WTC11 (cell line): ENCODE results near the gene SEMG2. TPM values are rescaled to one million over a fixed set of nuclear protein-coding genes. Genes with fewer than 3 reads are reported as not detected.

Experiments
- ATAC-seq: fragments of 200-7000 bp; cut with Tn5 transposase; 2 replicates; pipeline ENCODE4 v1.10.0; 2021; ENCODE audit warnings: mild to moderate bottlenecking, moderate library complexity
- CTCF ChIA-PET: fragments of 300-600 bp; sonication (Branson Sonifier 250); formaldehyde crosslinking; loops from one replicate; lab custom pipeline; 2021; ENCODE audit warnings: antibody characterized with exemption; lab: Charles Lee
- POLR2A ChIA-PET: fragments of 350-600 bp; sonication (Branson Sonifier 250); formaldehyde crosslinking; loops from one replicate; lab custom pipeline; 2021; ENCODE audit warnings: antibody characterized with exemption; lab: Charles Lee
- DNase-seq: peaks from one replicate; pipeline ENCODE4 v3.0.0; 2021; ENCODE audit warnings: low spot score
- H3K27ac Mint-ChIP-seq: 2 replicates; pipeline ENCODE4 v1.8.0; 2021; ENCODE audit warnings: mixed read lengths
- H3K27me3 Mint-ChIP-seq: 2 replicates; pipeline ENCODE4 v1.8.0; 2021; ENCODE audit warnings: low read depth, mild to moderate bottlenecking, moderate library complexity, mixed read lengths
- H3K36me3 Mint-ChIP-seq: 2 replicates; pipeline ENCODE4 v1.8.0; 2021; ENCODE audit warnings: mixed read lengths
- H3K4me1 Mint-ChIP-seq: 2 replicates; pipeline ENCODE4 v1.8.0; 2022; ENCODE audit warnings: mixed read lengths
- H3K4me3 Mint-ChIP-seq: 2 replicates; pipeline ENCODE4 v1.8.0; 2021; ENCODE audit warnings: mild to moderate bottlenecking, moderate library complexity, mixed read lengths
- H3K9me3 Mint-ChIP-seq: 2 replicates; pipeline ENCODE4 v1.8.0; 2021; ENCODE audit warnings: mixed read lengths
- CREB1 ChIP-seq: sonication (generic); formaldehyde crosslinking; IDR thresholded peaks from 2 replicates; pipeline ENCODE4 v1.8.0; 2023; ENCODE audit warnings: mild to moderate bottlenecking, missing genetic modification reagents
- E2F1 ChIP-seq: sonication (generic); formaldehyde crosslinking; IDR thresholded peaks from 2 replicates; pipeline ENCODE4 v1.8.0; 2022; ENCODE audit warnings: mild to moderate bottlenecking, missing genetic modification reagents
- GABPB1 ChIP-seq: sonication (generic); formaldehyde crosslinking; IDR thresholded peaks from 2 replicates; pipeline ENCODE4 v1.8.1; 2023; ENCODE audit warnings: mild to moderate bottlenecking, missing genetic modification reagents
- JAZF1 ChIP-seq: fragments of 250-450 bp; sonication (Bioruptor Pico); IDR thresholded peaks from 2 replicates; pipeline ENCODE4 v1.9.0; 2021; ENCODE audit warnings: moderate library complexity, mild to moderate bottlenecking, inconsistent platforms
- JUN ChIP-seq: sonication (generic); formaldehyde crosslinking; IDR thresholded peaks from 2 replicates; pipeline ENCODE4 v1.8.0; 2023; ENCODE audit warnings: mild to moderate bottlenecking, missing genetic modification reagents
- NR3C1 ChIP-seq: sonication (generic); formaldehyde crosslinking; conservative IDR thresholded peaks from 2 replicates; pipeline ENCODE4 v1.8.1; 2023; ENCODE audit warnings: low read depth, mild to moderate bottlenecking, missing genetic modification reagents
- RELA ChIP-seq: sonication (generic); formaldehyde crosslinking; IDR thresholded peaks from 2 replicates; pipeline ENCODE4 v1.8.1; 2022; ENCODE audit warnings: missing genetic modification reagents, mild to moderate bottlenecking, borderline replicate concordance
- RORB ChIP-seq: fragments of 250-450 bp; sonication (Bioruptor Pico); IDR thresholded peaks from 2 replicates; pipeline ENCODE4 v1.9.0; 2021; ENCODE audit warnings: mild to moderate bottlenecking
- TEAD1 ChIP-seq: sonication (generic); formaldehyde crosslinking; IDR thresholded peaks from 2 replicates; pipeline ENCODE4 v1.8.0; 2022; ENCODE audit warnings: mild to moderate bottlenecking, missing genetic modification reagents
- TP53 ChIP-seq: sonication (generic); formaldehyde crosslinking; IDR thresholded peaks from 2 replicates; pipeline ENCODE4 v1.8.1; 2023; ENCODE audit warnings: mild to moderate bottlenecking, missing genetic modification reagents
- ZNF317 ChIP-seq: sonication (generic); formaldehyde crosslinking; IDR thresholded peaks from 2 replicates; pipeline ENCODE4 v1.8.1; 2023; ENCODE audit warnings: low read depth, mild to moderate bottlenecking, moderate library complexity, missing genetic modification reagents, borderline replicate concordance
- ZNF671 ChIP-seq: fragments of 250-450 bp; sonication (Bioruptor Pico); IDR thresholded peaks from 2 replicates; pipeline ENCODE4 v1.8.0; 2021; ENCODE audit warnings: mild to moderate bottlenecking
- ZSCAN18 ChIP-seq: fragments of 250-450 bp; sonication (Bioruptor Pico); IDR thresholded peaks from 2 replicates; pipeline ENCODE4 v2.1.2; 2022; ENCODE audit warnings: mild to moderate bottlenecking, moderate library complexity
- total RNA-seq: library from RNA; stranded (reverse); gene quantifications from 3 replicates; pipeline ENCODE4 v1.2.3, GENCODE V29; 2021
- TF ChIP-seq, protein P1 (sequence below): sonication (generic); formaldehyde crosslinking; conservative IDR thresholded peaks from 2 replicates; pipeline ENCODE4 v1.8.1; 2023; ENCODE audit warnings: mild to moderate bottlenecking, low read depth, missing genetic modification reagents, moderate library complexity
- TF ChIP-seq, protein P2 (sequence below): sonication (generic); formaldehyde crosslinking; IDR thresholded peaks from 2 replicates; pipeline ENCODE4 v1.8.0; 2023; ENCODE audit warnings: mild to moderate bottlenecking, missing genetic modification reagents
- TF ChIP-seq, protein P3 (sequence below): sonication (generic); formaldehyde crosslinking; IDR thresholded peaks from 2 replicates; pipeline ENCODE4 v1.8.1; 2023; ENCODE audit warnings: mild to moderate bottlenecking, missing genetic modification reagents

SEMG2 gene
- total RNA-seq, 1 experiment from 2014 or later, result not detected

GRCh38 chr20:45174434-45175364 is 46.5 kb upstream of the SEMG2 start, which contains the start of gene PI3 (continued):
- no peak for TF ChIP-seq ZSCAN18
- TF ChIP-seq TP53 (CRISPR knock-in tag), result no peak
- no peak for TF ChIP-seq GABPB1 (CRISPR knock-in tag)
- no peak for TF ChIP-seq NR3C1
- TF ChIP-seq ZNF317, result no peak
- TF ChIP-seq RORB (CRISPR knock-in tag), result no peak
- TF ChIP-seq RELA (CRISPR knock-in tag), result no peak
- TF ChIP-seq JAZF1 (CRISPR knock-in tag), result no peak
- no peak for TF ChIP-seq JUN (CRISPR knock-in tag)
- TF ChIP-seq, protein P1, sequence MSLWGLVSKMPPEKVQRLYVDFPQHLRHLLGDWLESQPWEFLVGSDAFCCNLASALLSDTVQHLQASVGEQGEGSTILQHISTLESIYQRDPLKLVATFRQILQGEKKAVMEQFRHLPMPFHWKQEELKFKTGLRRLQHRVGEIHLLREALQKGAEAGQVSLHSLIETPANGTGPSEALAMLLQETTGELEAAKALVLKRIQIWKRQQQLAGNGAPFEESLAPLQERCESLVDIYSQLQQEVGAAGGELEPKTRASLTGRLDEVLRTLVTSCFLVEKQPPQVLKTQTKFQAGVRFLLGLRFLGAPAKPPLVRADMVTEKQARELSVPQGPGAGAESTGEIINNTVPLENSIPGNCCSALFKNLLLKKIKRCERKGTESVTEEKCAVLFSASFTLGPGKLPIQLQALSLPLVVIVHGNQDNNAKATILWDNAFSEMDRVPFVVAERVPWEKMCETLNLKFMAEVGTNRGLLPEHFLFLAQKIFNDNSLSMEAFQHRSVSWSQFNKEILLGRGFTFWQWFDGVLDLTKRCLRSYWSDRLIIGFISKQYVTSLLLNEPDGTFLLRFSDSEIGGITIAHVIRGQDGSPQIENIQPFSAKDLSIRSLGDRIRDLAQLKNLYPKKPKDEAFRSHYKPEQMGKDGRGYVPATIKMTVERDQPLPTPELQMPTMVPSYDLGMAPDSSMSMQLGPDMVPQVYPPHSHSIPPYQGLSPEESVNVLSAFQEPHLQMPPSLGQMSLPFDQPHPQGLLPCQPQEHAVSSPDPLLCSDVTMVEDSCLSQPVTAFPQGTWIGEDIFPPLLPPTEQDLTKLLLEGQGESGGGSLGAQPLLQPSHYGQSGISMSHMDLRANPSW (CRISPR knock-in tag), result no peak
- no peak for TF ChIP-seq TEAD1 (CRISPR knock-in tag)
- TF ChIP-seq CREB1 (CRISPR knock-in tag), result no peak

DNA sequence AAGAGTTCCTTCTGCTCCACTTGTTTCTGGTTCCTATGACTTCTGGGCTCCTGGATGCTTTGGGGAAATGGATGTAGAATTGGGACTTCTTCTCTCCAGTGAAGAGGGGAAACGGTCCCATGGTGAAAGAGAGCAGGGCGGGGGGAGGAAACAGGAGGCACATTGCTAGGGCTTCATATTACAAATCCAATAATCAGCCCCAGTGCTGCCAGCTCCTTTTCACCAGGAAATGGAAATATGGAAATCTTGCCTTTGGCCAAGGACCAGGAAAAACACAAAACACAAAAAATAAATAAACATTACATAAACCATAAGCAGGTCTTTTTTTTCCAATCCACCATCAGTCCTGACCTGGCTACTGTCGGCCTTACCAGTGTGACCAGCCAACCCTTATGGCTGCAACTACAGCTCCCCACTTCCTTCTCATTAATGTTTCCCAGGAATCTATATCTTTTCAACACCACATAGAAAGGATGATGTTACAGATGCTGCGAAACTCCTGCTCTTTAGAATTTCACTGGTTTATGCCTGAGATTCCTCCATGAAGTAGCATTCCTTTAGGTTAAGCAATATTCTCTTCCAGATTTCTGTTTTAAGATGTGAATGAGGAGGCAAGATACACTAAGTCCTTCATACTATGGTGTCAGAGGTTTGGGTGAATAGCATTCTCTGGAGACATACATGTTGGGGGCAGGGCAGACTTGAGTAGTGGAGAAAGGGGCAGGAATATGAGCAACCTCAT is 44.5 kb upstream of the SEMG2 start:
- no peak overlapping the region for H3K4me3 Mint-ChIP-seq
- no peak for DNase-seq
- TF ChIP-seq, protein P2, sequence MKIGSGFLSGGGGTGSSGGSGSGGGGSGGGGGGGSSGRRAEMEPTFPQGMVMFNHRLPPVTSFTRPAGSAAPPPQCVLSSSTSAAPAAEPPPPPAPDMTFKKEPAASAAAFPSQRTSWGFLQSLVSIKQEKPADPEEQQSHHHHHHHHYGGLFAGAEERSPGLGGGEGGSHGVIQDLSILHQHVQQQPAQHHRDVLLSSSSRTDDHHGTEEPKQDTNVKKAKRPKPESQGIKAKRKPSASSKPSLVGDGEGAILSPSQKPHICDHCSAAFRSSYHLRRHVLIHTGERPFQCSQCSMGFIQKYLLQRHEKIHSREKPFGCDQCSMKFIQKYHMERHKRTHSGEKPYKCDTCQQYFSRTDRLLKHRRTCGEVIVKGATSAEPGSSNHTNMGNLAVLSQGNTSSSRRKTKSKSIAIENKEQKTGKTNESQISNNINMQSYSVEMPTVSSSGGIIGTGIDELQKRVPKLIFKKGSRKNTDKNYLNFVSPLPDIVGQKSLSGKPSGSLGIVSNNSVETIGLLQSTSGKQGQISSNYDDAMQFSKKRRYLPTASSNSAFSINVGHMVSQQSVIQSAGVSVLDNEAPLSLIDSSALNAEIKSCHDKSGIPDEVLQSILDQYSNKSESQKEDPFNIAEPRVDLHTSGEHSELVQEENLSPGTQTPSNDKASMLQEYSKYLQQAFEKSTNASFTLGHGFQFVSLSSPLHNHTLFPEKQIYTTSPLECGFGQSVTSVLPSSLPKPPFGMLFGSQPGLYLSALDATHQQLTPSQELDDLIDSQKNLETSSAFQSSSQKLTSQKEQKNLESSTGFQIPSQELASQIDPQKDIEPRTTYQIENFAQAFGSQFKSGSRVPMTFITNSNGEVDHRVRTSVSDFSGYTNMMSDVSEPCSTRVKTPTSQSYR (CRISPR knock-in tag), result no peak
- no peak for TF ChIP-seq ZNF671 (CRISPR knock-in tag)
- TF ChIP-seq E2F1 (CRISPR knock-in tag), result no peak
- TF ChIP-seq, protein P3, sequence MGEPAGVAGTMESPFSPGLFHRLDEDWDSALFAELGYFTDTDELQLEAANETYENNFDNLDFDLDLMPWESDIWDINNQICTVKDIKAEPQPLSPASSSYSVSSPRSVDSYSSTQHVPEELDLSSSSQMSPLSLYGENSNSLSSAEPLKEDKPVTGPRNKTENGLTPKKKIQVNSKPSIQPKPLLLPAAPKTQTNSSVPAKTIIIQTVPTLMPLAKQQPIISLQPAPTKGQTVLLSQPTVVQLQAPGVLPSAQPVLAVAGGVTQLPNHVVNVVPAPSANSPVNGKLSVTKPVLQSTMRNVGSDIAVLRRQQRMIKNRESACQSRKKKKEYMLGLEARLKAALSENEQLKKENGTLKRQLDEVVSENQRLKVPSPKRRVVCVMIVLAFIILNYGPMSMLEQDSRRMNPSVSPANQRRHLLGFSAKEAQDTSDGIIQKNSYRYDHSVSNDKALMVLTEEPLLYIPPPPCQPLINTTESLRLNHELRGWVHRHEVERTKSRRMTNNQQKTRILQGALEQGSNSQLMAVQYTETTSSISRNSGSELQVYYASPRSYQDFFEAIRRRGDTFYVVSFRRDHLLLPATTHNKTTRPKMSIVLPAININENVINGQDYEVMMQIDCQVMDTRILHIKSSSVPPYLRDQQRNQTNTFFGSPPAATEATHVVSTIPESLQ (CRISPR knock-in tag), result no peak
- no peak for ATAC-seq
- CTCF ChIA-PET, result interaction anchor here (1.0 to 1.2 kb wide), 2 partner anchors 53 to 117 kb away, joined by 3 to 6 read pairs; no protein-coding TSS in a partner anchor
- H3K27ac Mint-ChIP-seq, result no peak overlapping the region
- POLR2A ChIA-PET, result no interaction called here
- peaks cover 7% of the 10 kb centered on the region; the same call in 1 of the 2 replicates for H3K4me1 Mint-ChIP-seq
- no peaks in the 10 kb centered on the region for H3K36me3 Mint-ChIP-seq
- H3K27me3 Mint-ChIP-seq, result peaks cover 8% of the 10 kb centered on the region
- no peaks in the 10 kb centered on the region for H3K9me3 Mint-ChIP-seq
